Spinal cord (tissue), 10 donors: ENCODE results near the gene TTLL8. TPM values are rescaled to one million over a fixed set of nuclear protein-coding genes. Genes with fewer than 3 reads are reported as not detected.

Source experiments
- DNase-seq, 6 donors: peaks; one replicate each; pipeline versions ENCODE4 v3.0.0 to v3.0.0-alpha.2; 2013 to 2015; ENCODE audit warnings: low spot score in 6 of 6, low read depth in 4 of 6
- H3K27ac ChIP-seq: one replicate; pipeline ENCODE4 v1.5.1; 2013; ENCODE audit warnings: low read depth, low read length, control low read depth
- H3K27me3 ChIP-seq: one replicate; pipeline ENCODE4 v1.6.1; 2013; ENCODE audit warnings: low read length; ENCODE audit not compliant: control insufficient read depth, insufficient read depth
- H3K36me3 ChIP-seq: one replicate; pipeline ENCODE4 v1.6.1; 2013; ENCODE audit warnings: low read length; ENCODE audit not compliant: control insufficient read depth, insufficient read depth
- H3K4me1 ChIP-seq: one replicate; pipeline ENCODE4 v1.6.1; 2013; ENCODE audit warnings: low read length; ENCODE audit not compliant: control insufficient read depth, insufficient read depth
- H3K4me3 ChIP-seq: one replicate; pipeline ENCODE4 v1.5.1; 2013; ENCODE audit warnings: low read depth, low read length, control low read depth
- H3K9me3 ChIP-seq: one replicate; pipeline ENCODE4 v1.6.1; 2013; ENCODE audit warnings: low read length; ENCODE audit not compliant: control insufficient read depth, insufficient read depth
- WGBS: methylation state at CpG from one replicate; pipeline ENCODE4 v1.1.5; 2013; ENCODE audit warnings: missing lambda C conversion rate; ENCODE audit not compliant: insufficient coverage; 5-methylcytosine and 5-hydroxymethylcytosine counted together
- polyA plus RNA-seq, 2 donors: library from polyadenylated mRNA; unstranded; fragments of 120-200 nt; gene quantifications; one replicate each; pipeline ENCODE4 v1.2.1, GENCODE V29; 2013; ENCODE audit not compliant: insufficient read length in 2 of 2
- total RNA-seq, 2 donors: library from RNA; depleted of rRNA in 1 of 2; stranded (reverse); fragments of 120-200 nt in 1 of 2; fragments of >200 nt in 1 of 2; gene quantifications; one replicate each; pipeline versions ENCODE4 v1.2.3 to v1.2.4, GENCODE V29; 2013 to 2014
- donor health status: healthy.

Gene TTLL8
- total and polyA plus RNA-seq, 4 donors = not detected

GRCh38 chr22:50032941-50033601 lies 25.0 kb downstream of the TTLL8 start:
- WGBS = 92% methylated on average over 23 of the region's 23 CpGs
- no peak overlapping the region for H3K4me3 ChIP-seq
- no peak for DNase-seq
- no peaks in the 10 kb centered on the region for H3K36me3 ChIP-seq
- no peaks in the 10 kb centered on the region for H3K9me3 ChIP-seq
- peaks cover 10% of the 10 kb centered on the region for H3K4me1 ChIP-seq
- peaks cover 4% of the 10 kb centered on the region for H3K27me3 ChIP-seq
- H3K27ac ChIP-seq = no peak overlapping the region

DNA sequence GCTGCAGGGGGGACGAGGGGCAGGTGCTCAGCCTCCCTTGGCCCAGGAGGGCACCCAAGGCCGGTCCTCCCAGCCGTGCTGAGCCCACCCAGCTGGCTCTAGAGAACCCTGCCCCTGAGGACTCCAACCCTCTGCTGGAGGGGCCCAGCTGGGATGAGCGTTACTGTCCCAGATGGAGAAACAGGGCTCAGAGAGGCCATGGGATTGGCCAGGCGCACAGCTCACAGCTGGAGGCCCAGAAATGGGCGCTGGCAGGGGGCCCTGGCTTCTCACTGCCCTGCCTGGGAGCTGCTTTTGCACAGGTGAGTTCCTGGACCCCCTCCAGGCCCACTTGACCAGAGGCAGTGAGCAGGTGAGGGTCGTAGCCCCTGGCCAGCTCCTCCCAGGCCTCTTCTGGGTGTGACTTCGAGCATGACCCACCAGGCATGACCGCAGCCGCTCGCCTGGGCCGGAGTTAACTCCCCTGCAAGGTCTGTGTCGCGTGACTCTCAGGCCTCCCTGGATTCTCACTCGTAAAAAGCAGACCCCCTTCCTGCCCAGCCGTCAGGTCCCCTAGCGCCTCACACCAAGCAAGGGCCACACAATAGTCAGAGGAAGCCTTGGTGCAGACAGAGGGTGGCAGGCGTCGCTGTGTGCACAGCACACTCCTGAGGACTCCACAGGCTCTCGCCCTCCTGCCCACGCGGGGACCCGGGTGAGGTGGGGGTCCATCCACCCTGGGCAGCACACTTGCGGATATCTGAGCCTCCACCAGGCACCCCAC lies 25.8 kb downstream of the TTLL8 start:
- Histone ChIP-seq H3K9me3 (no peaks in the 10 kb centered on the region), H3K4me1 (peaks cover 10% of the 10 kb centered on the region), H3K27me3 (peaks cover 4% of the 10 kb centered on the region), H3K36me3 (no peaks in the 10 kb centered on the region), H3K27ac (no peak overlapping the region), H3K4me3 (no peak overlapping the region)
- WGBS = 80% methylated on average over 24 of the region's 24 CpGs
- no peak for DNase-seq

DNA sequence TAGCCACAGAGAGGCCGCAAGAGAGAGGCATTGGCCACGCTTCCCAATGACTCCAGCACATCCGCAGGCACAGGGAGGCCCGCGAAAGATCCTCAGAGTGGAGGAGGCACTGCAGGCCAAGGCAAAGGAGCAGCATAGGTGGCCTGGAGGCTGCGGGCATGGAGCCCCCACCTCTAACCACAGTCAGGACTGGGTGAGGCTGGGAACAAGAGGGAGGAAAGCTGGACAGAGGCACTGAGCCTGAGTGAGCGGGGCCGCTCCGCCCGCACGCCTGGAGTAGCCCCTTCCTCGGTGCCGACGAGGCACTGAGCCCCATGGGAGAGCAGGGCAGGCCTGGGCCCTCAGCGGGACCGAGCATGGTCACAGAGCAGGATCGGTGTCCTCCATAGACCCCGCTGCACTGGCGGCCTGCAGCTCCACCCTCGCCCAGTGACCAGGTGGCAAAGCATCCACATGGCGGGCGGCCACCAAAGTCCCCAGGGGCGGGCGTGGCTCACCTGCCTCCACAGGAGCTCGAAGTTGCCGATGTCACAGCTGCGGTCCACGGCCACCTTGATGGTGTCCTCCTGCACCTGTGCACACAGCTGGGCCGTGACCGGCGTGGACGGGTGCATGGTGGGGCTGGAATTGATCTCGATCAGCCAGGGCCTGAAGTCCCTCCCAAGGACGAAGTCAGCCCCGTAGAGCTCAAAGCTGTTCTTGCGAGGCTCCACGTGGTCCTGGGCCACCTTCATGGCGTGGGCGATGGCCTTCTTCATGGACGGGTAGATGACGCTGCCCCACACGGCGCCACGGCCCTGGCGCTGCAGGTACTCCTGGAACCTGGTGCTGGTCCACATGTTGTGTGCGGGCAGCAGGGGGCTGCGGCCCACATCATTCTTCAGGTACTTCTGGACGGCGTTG lies 26.7 kb downstream of the TTLL8 start:
- Histone ChIP-seq H3K27ac (no peak overlapping the region), H3K27me3 (peaks cover 4% of the 10 kb centered on the region), H3K4me1 (peaks cover 10% of the 10 kb centered on the region), H3K36me3 (no peaks in the 10 kb centered on the region), H3K9me3 (no peaks in the 10 kb centered on the region), H3K4me3 (no peak overlapping the region)
- DNase-seq = no peak
- WGBS = 92% methylated on average over 48 of the region's 49 CpGs

GRCh38 chr22:50030297-50031188 lies 27.6 kb downstream of the TTLL8 start:
- H3K27ac ChIP-seq = no peak overlapping the region
- H3K4me3 ChIP-seq = no peak overlapping the region
- no peaks in the 10 kb centered on the region for H3K36me3 ChIP-seq
- H3K27me3 ChIP-seq = peaks cover 4% of the 10 kb centered on the region
- WGBS = 27% methylated on average over 52 of the region's 52 CpGs
- DNase-seq = peak; percentile 12 to 91 (median 46)
- peaks cover 10% of the 10 kb centered on the region for H3K4me1 ChIP-seq
- H3K9me3 ChIP-seq = no peaks in the 10 kb centered on the region

DNA sequence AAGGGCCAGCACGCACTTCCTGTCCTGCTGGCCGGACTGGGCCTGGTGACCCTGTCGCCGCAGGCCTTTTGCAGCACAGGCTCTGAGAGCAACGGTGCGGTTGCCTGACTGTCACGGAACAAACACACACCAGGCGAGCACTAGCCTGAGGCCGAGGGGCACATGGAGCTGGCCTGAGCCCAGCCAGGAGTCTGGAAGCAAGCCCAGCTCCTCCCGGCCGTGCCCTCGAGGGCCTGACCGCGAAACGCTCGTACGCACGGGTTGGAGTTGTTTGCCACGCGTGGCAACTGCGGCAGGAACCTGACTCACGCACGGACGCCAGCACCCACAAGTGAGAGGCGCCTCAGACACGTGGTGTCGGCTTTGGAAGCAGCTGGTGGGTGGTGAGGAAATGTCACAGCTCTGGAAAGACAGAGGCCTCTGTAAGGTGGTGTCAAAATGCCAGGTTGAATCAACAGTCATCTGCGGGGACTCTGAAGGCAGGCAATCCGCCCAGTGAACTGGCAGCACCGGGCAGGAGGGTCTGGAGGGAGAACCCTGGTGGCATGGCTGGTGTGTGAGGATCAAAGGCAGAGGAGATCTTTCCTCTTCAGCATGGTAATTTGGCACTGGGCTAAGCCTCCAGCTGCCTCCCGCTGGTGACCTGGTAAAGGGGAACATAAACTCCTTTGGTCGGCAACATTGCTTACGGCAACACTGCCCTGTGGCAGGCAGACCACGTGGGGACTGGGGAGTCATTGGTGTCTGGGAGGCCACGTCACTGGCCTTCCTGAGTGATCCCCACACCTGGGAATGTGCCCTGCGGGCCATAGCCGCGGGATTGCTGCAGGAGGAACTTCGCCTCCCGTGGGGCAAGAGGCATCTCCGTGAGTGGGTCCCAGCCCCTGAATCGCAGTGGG lies 30.2 kb downstream of the TTLL8 start:
- H3K36me3 ChIP-seq = no peaks in the 10 kb centered on the region
- H3K4me1 ChIP-seq = peaks cover 10% of the 10 kb centered on the region
- H3K9me3 ChIP-seq = no peaks in the 10 kb centered on the region
- H3K27ac ChIP-seq = no peak overlapping the region
- 80% methylated on average over 42 of the region's 42 CpGs for WGBS
- peaks cover 4% of the 10 kb centered on the region for H3K27me3 ChIP-seq
- no peak overlapping the region for H3K4me3 ChIP-seq
- no peak for DNase-seq

DNA sequence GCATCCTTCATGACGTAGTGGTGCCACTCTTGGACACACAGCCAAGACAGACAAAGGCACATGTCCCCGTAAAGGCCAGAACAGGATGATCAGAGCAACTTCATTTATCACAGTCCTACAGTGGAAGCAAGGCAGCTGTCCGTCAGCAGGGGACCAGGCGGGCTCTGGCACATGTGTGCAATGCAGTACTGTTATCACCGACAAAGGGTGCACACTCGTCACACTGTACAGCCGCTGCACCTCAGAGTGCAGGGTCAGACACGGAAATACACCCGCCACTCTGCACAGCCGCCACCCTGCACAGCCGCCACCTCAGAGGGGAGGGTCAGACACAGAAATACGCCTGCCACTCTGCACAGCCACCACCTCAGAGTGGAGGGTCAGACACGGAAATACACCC lies 32.1 kb downstream of the TTLL8 start:
- H3K4me3 ChIP-seq = no peak overlapping the region
- H3K27ac ChIP-seq = no peak overlapping the region
- peaks cover 10% of the 10 kb centered on the region for H3K4me1 ChIP-seq
- 80% methylated on average over 13 of the region's 13 CpGs for WGBS
- no peak for DNase-seq
- no peaks in the 10 kb centered on the region for H3K9me3 ChIP-seq
- H3K27me3 ChIP-seq = peaks cover 4% of the 10 kb centered on the region
- H3K36me3 ChIP-seq = no peaks in the 10 kb centered on the region

DNA sequence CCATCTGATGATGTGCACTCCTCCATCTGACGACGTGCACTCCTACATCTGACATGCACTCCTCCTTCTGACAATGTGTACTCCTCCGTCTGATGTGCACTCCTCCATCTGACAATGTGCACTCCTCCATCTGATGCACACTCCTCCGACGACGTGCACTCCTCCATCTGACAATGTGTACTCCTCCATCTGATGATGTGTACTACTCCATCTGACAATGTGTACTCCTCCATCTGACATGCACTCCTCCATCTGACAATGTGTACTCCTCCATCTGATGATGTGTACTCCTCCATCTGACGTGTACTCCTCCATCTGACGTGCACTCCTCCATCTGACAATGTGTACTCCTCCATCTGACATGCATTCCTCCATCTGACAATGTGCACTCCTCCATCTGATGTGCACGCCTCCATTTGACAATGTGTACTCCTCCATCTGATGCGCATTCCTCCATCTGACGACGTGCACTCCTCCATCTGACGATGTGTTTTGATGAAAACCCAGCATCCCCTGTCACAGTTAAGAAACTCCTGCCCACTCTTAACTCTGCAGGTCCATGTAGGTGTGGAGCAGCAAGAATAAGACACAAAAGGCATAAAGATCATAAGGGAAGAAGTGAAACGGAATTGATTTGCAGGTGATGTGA lies 35.8 kb downstream of the TTLL8 start:
- Histone ChIP-seq H3K4me1 (no peaks in the 10 kb centered on the region), H3K4me3 (no peak overlapping the region), H3K36me3 (no peaks in the 10 kb centered on the region), H3K9me3 (no peaks in the 10 kb centered on the region), H3K27ac (no peak overlapping the region), H3K27me3 (peaks cover 1% of the 10 kb centered on the region)
- WGBS = 86% methylated on average over 10 of the region's 14 CpGs
- no peak for DNase-seq

DNA sequence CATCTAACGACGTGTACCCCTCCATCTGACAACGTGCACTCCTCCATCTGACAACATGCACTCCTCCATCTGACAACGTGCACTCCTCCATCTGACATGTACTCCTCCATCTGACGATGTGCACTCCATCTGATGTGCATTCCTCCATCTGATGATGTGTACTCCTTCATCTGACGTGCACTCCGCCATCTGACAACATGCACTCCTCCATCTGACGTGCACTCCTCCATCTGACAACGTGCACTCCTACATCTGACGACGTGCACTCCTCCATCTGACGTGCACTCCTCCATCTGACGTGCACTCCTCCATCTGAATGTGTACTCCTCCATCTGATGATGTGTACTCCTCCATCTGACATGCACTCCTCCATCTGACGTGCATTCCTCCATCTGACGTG lies 37.5 kb downstream of the TTLL8 start:
- Histone ChIP-seq H3K4me3 (no peak overlapping the region), H3K27ac (no peak overlapping the region), H3K27me3 (peaks cover 15% of the 10 kb centered on the region), H3K9me3 (no peaks in the 10 kb centered on the region), H3K36me3 (no peaks in the 10 kb centered on the region), H3K4me1 (no peaks in the 10 kb centered on the region)
- no peak for DNase-seq
- WGBS = 92% methylated on average over 15 of the region's 15 CpGs
